ENCODE measurements around the gene HOXA3. TPM values are rescaled to one million over a fixed set of nuclear protein-coding genes. Genes with fewer than 3 reads are reported as not detected.

Gene HOXA3
- total and polyA plus RNA-seq, 9 of the 15 experiments (the other 6 are each of a cell fraction or from before 2014, with no cell fraction given): 0.04 to 0.13 TPM; not detected in 7

DNA sequence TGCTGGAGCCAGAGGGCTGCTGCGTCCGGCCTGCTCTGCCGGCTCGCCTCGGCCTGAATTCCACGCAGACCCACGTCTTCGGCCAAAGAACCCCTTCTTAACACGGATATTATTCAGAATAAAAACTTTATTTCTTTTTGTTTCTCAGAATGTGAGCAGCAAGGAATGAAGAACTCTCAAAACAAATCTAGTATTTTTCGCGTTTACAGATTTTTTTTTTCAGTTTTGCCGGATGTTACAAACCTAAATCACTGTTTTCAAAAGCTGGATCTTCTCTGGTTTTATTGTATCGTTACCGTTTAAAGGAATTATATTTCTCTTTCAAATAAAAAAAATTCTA, 45.5 kb downstream of the HOXA3 start (continued):
- TF ChIP-seq CTBP1 (IDR thresholded peaks at IDR 0.05; ENCODE audit: borderline replicate concordance) (no peak), LCOR (CRISPR knock-in tag; IDR thresholded peaks at IDR 0.05) (no peak), TFAM (CRISPR knock-in tag; conservative IDR thresholded peaks at IDR 0.05) (no peak)
- TF ChIP-seq, protein P1, sequence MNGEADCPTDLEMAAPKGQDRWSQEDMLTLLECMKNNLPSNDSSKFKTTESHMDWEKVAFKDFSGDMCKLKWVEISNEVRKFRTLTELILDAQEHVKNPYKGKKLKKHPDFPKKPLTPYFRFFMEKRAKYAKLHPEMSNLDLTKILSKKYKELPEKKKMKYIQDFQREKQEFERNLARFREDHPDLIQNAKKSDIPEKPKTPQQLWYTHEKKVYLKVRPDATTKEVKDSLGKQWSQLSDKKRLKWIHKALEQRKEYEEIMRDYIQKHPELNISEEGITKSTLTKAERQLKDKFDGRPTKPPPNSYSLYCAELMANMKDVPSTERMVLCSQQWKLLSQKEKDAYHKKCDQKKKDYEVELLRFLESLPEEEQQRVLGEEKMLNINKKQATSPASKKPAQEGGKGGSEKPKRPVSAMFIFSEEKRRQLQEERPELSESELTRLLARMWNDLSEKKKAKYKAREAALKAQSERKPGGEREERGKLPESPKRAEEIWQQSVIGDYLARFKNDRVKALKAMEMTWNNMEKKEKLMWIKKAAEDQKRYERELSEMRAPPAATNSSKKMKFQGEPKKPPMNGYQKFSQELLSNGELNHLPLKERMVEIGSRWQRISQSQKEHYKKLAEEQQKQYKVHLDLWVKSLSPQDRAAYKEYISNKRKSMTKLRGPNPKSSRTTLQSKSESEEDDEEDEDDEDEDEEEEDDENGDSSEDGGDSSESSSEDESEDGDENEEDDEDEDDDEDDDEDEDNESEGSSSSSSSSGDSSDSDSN (IDR thresholded peaks at IDR 0.05; ENCODE audit: borderline replicate concordance in 1 of 2, low read depth in 2 of 2, low read length in 2 of 2): no peak
- TF ChIP-seq, protein P2, sequence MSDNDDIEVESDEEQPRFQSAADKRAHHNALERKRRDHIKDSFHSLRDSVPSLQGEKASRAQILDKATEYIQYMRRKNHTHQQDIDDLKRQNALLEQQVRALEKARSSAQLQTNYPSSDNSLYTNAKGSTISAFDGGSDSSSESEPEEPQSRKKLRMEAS (CRISPR knock-in tag; IDR thresholded peaks at IDR 0.05): no peak

DNA sequence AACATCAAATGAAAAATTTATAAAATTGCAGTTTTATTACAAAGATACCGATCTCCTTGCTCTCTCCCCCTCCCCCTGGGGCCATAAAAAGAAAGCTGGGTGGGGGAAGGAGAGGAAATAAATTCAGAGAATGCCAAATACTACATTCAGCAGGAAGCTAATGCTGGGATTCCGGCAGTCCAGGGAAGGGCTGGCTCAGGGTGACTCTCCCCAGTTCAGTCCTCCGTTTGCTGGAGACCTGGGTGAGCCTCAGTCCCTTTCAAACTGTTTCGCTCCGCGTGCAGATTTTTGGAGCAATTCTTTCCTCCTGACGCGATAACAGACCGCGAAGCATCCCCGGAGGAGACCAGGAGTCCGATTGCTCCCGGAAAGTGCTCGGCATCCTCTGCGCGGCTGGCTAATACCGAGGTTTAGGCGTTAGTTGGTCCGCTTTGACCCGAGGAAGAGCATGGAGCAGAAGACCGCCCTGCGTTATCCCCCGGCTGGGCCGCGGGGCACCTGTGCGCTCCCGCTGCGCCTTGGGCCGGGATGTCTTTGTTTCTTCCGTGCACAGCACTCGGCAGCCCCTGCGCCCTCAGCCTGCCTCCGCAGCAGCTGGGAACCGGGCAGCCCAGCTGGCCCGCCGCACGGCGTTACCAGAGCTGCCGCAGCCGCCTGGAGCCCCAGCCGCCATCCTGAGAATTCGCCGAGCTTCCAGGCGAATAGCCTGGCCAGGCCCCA, 46.0 kb downstream of the HOXA3 start:
- no peak for ATAC-seq
- ChIA-PET POLR2A (no interaction called here), CTCF (ENCODE audit: low intra/inter-chr PET ratio) (no interaction called here)
- H3K4me3 ChIP-seq: no peak overlapping the region
- H3K4me2 ChIP-seq (ENCODE audit: insufficient read depth, low read length): no peak overlapping the region
- no peak for FAIRE-seq
- intact Hi-C loops (cut with micrococcal nuclease): no loop called here
- DNase-seq (ENCODE audit: extremely low read depth in 1 of 4, low spot score in 3 of 4): no peak
- TF ChIP-seq, protein P3, sequence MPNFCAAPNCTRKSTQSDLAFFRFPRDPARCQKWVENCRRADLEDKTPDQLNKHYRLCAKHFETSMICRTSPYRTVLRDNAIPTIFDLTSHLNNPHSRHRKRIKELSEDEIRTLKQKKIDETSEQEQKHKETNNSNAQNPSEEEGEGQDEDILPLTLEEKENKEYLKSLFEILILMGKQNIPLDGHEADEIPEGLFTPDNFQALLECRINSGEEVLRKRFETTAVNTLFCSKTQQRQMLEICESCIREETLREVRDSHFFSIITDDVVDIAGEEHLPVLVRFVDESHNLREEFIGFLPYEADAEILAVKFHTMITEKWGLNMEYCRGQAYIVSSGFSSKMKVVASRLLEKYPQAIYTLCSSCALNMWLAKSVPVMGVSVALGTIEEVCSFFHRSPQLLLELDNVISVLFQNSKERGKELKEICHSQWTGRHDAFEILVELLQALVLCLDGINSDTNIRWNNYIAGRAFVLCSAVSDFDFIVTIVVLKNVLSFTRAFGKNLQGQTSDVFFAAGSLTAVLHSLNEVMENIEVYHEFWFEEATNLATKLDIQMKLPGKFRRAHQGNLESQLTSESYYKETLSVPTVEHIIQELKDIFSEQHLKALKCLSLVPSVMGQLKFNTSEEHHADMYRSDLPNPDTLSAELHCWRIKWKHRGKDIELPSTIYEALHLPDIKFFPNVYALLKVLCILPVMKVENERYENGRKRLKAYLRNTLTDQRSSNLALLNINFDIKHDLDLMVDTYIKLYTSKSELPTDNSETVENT (CRISPR knock-in tag; IDR thresholded peaks at IDR 0.05): no peak
- TF ChIP-seq SP2 (IDR thresholded peaks at IDR 0.05; ENCODE audit: extremely low read depth, low read depth, low read length, poor library complexity, severe bottlenecking) (no peak), ZNF586 (CRISPR knock-in tag; conservative IDR thresholded peaks at IDR 0.05) (no peak), SMAD1 (IDR thresholded peaks at IDR 0.05; ENCODE audit: low read depth, low read length, partially characterized antibody) (no peak), TSC22D4 (tag; IDR thresholded peaks at IDR 0.05) (no peak), ZZZ3 (IDR thresholded peaks at IDR 0.05) (no peak), ATF1 (CRISPR knock-in tag; IDR thresholded peaks at IDR 0.05) (no peak), ATF1 (tag; IDR thresholded peaks at IDR 0.05) (no peak), TFAM (CRISPR knock-in tag; conservative IDR thresholded peaks at IDR 0.05) (no peak), ELF2 (CRISPR knock-in tag; IDR thresholded peaks at IDR 0.05) (no peak), ZNF436 (CRISPR knock-in tag; IDR thresholded peaks at IDR 0.05) (no peak)
- TF ChIP-seq, protein P4, sequence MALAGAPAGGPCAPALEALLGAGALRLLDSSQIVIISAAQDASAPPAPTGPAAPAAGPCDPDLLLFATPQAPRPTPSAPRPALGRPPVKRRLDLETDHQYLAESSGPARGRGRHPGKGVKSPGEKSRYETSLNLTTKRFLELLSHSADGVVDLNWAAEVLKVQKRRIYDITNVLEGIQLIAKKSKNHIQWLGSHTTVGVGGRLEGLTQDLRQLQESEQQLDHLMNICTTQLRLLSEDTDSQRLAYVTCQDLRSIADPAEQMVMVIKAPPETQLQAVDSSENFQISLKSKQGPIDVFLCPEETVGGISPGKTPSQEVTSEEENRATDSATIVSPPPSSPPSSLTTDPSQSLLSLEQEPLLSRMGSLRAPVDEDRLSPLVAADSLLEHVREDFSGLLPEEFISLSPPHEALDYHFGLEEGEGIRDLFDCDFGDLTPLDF (CRISPR knock-in tag; IDR thresholded peaks at IDR 0.05): no peak
- H3K9me1 ChIP-seq (ENCODE audit: control insufficient read depth, insufficient read depth, low read length): no peaks in the 10 kb centered on the region
- WGBS (ENCODE audit: insufficient coverage, low coverage, missing lambda C conversion rate): 22% methylated on average over 31 of the region's 44 CpGs
- H2AFZ ChIP-seq (ENCODE audit: low read depth, low read length): no peak overlapping the region
- no peaks in the 10 kb centered on the region for H3K79me2 ChIP-seq (ENCODE audit: control insufficient read depth, insufficient read depth, low read length)
- in situ Hi-C loops (cut with MboI): no loop called here
- H3K27me3 ChIP-seq (ENCODE audit: control insufficient read depth in 2 of 2, insufficient read depth in 2 of 2, low read length in 2 of 2): peaks cover 63 to 79% of the 10 kb centered on the region in 2 experiments
- H3K9ac ChIP-seq (ENCODE audit: insufficient read depth in 1 of 2, low read depth in 2 of 2, low read length in 2 of 2): no peak overlapping the region
- H3K36me3 ChIP-seq (ENCODE audit: control insufficient read depth, insufficient read depth, low read length): no peaks in the 10 kb centered on the region
- no TSS peak for BruUV-seq (replicated peaks)
- no peaks in the 10 kb centered on the region for H4K20me1 ChIP-seq (replicated peaks; ENCODE audit: control insufficient read depth, insufficient read depth, low read length)
- peaks cover 0 to 16% of the 10 kb centered on the region in 2 experiments; a peak in 2 of 5 replicates for H3K4me1 ChIP-seq (replicated peaks in 1 of 2; ENCODE audit: control insufficient read depth in 2 of 2, insufficient read depth in 2 of 2, low read length in 2 of 2)
- no peak overlapping the region for H3K27ac ChIP-seq (ENCODE audit: extremely low read depth, low read depth, low read length)
- no peaks in the 10 kb centered on the region for H3K9me3 ChIP-seq (replicated peaks; ENCODE audit: control insufficient read depth, insufficient read depth, low read depth, low read length)

Data from K562 (cell line).